OCI-LY1 (cell line): ENCODE results near the gene NDRG4.

Source experiments
- CTCF ChIP-seq: fragments of 200-600 bp; sonication (generic), shearing (Covaris generic); IDR thresholded peaks from 2 replicates; pipeline ENCODE4 v1.5.1; 2017; ENCODE audit warnings: mild to moderate bottlenecking, antibody characterized with exemption, low read length, moderate library complexity, mixed read lengths
- EZH2 ChIP-seq: fragments of 200-600 bp; sonication (generic), shearing (Covaris generic); IDR thresholded peaks from 2 replicates; pipeline ENCODE4 v1.8.0; 2017; ENCODE audit warnings: borderline replicate concordance, mixed run types, mild to moderate bottlenecking, antibody characterized with exemption, low read length, moderate library complexity, mixed read lengths

GRCh38 chr16:58465817-58466216, 34.1 kb upstream of the NDRG4 start:
- TF ChIP-seq CTCF (no peak), EZH2 (no peak)
